Activated CD4-positive, alpha-beta T cell treated with anti-CD3 and anti-CD28 coated beads, Interleukin-2, amount 50 U/mL, for 24 hours (primary cell): ENCODE results near the gene DLAT.
"Not testable (repeated sequence)": the region's sequence is repeated elsewhere in the genome, so short reads cannot be mapped to it uniquely, and the experiment has no call there.

Source experiments
- DNase-seq, 2 donors: peaks; one replicate each; pipeline ENCODE4 v3.0.0-alpha.2; 2020; ENCODE audit warnings: low read depth in 1 of 2, low spot score in 1 of 2

Gene DLAT

GRCh38 chr11:112004389-112004788, 20.8 kb upstream of the DLAT start:
- no peak for DNase-seq

- DNase-seq = no peak
Measured at GRCh38 chr11:112005422-112006094, 19.6 kb upstream of the DLAT start.

- DNase-seq = not testable (repeated sequence)
Measured at GRCh38 chr11:112006095-112006441, 19.1 kb upstream of the DLAT start.

- DNase-seq = not testable (repeated sequence)
Measured at GRCh38 chr11:112011451-112011850, 13.8 kb upstream of the DLAT start.

- DNase-seq = no peak
Measured at GRCh38 chr11:112012874-112013273, 12.3 kb upstream of the DLAT start.

- DNase-seq = no peak
Measured at GRCh38 chr11:112013497-112014164, 11.6 kb upstream of the DLAT start.

GRCh38 chr11:112016088-112016764, 9.0 kb upstream of the DLAT start:
- DNase-seq = no peak

GRCh38 chr11:112016765-112017376, 8.3 kb upstream of the DLAT start:
- DNase-seq = no peak

- DNase-seq = no peak
Measured at GRCh38 chr11:112017538-112017937, 7.7 kb upstream of the DLAT start.

GRCh38 chr11:112019066-112019465, 6.1 kb upstream of the DLAT start:
- DNase-seq = no peak

GRCh38 chr11:112023104-112023503, 2.1 kb upstream of the DLAT start:
- no peak for DNase-seq

- DNase-seq = peak in 1 of 2 donors; percentile 10
Measured at GRCh38 chr11:112024178-112024772, 933 bp upstream of the DLAT start.

GRCh38 chr11:112025707-112026106, 499 bp downstream of the DLAT start:
- peak in 1 of 2 donors; percentile 6 for DNase-seq

GRCh38 chr11:112026784-112027410, 1.7 kb downstream of the DLAT start:
- not testable (repeated sequence) for DNase-seq

- DNase-seq = no peak
Measured at GRCh38 chr11:112029460-112029859, 4.3 kb downstream of the DLAT start.

GRCh38 chr11:112033902-112034301, 8.7 kb downstream of the DLAT start:
- no peak for DNase-seq

- DNase-seq = no peak
Measured at GRCh38 chr11:112037527-112037926, 12.3 kb downstream of the DLAT start.

GRCh38 chr11:112042161-112042960, 17.2 kb downstream of the DLAT start:
- DNase-seq = no peak

- DNase-seq = no peak
Measured at GRCh38 chr11:112042961-112043304, 17.7 kb downstream of the DLAT start.

GRCh38 chr11:112044961-112045360, 19.8 kb downstream of the DLAT start:
- DNase-seq = no peak
